HepG2 (cell line): ENCODE measurements around the gene UBE3B. TPM values are rescaled to one million over a fixed set of nuclear protein-coding genes. Genes with fewer than 3 reads are reported as not detected.

Experiments
- ATAC-seq: fragments of 200-7000 bp; cut with Tn5 transposase; 3 replicates; pipeline ENCODE4 v1.9.1; 2020; ENCODE audit warnings: mild to moderate bottlenecking, moderate library complexity
- BruUV-seq: library from RNA; stranded (reverse); fragments of 400-500 nt; replicated peaks from 2 replicates; lab custom pipeline; 2021; lab: Mats Ljungman, UMichigan
- CTCF ChIA-PET: fragments of 300-600 bp; formaldehyde crosslinking; extraction: SDS; loops from one replicate; lab custom pipeline; 2021; ENCODE audit warnings: low total read pairs, inconsistent platforms, low intra/inter-chr PET ratio; lab: Yijun Ruan, JAX
- POLR2A ChIA-PET: fragments of 350-600 bp; sonication (Branson Sonifier 250); formaldehyde crosslinking; loops from one replicate; lab custom pipeline; 2020; ENCODE audit warnings: antibody characterized with exemption, inconsistent platforms; lab: Yijun Ruan, JAX
- DNase-seq: peaks from one replicate; pipeline ENCODE4 v3.0.0-alpha.2; 2015; ENCODE audit warnings: low spot score
- FAIRE-seq: peaks from 3 replicates; lab custom pipeline; 2011; peaks lifted over from hg19 to GRCh38; lab: Jason Lieb, UNC
- H2AFZ ChIP-seq: one replicate; pipeline ENCODE4 v1.6.1; 2011; ENCODE audit warnings: low read length, inconsistent platforms
- H3K27ac ChIP-seq: fragments of 300-600 bp; 3 replicates; pipeline ENCODE4 v1.8.0; 2011; ENCODE audit warnings: mixed run types, mild to moderate bottlenecking, mixed read lengths, low read length, inconsistent platforms; ENCODE audit not compliant: insufficient read depth; ENCODE audit errors: extremely low read length
- H3K27me3 ChIP-seq, 2 experiments: fragments of 200-600 bp in 1 of 2; 2 replicates in 1 of 2; 3 replicates in 1 of 2; pipeline versions ENCODE4 v1.6.0 to v1.8.0; 2011; ENCODE audit warnings: low read length in 2 of 2, mild to moderate bottlenecking in 2 of 2, moderate library complexity in 2 of 2, inconsistent platforms in 1 of 2; ENCODE audit not compliant: insufficient read depth in 2 of 2, control insufficient read depth in 1 of 2
- H3K36me3 ChIP-seq, 2 experiments: fragments of 200-600 bp in 1 of 2; replicated peaks in 1 of 2; 2 replicates in 1 of 2; 3 replicates in 1 of 2; pipeline versions ENCODE4 v1.5.1 to v1.8.0; 2011; ENCODE audit warnings: low read length in 2 of 2, inconsistent platforms in 1 of 2; ENCODE audit not compliant: insufficient read depth in 2 of 2, control insufficient read depth in 1 of 2
- H3K4me1 ChIP-seq: 2 replicates; pipeline ENCODE4 v1.5.1; 2012; ENCODE audit warnings: low read length, inconsistent platforms; ENCODE audit not compliant: insufficient read depth
- H3K4me2 ChIP-seq: 2 replicates; pipeline ENCODE4 v1.6.0; 2011; ENCODE audit warnings: low read depth, low read length, inconsistent platforms
- H3K4me3 ChIP-seq, 3 experiments: fragments of 200-600 bp in 1 of 3; sonication (generic), shearing (Covaris generic) in 1 of 3; replicated peaks in 1 of 3; 2 replicates each; pipeline ENCODE4 v1.5.1; 2011 to 2016; ENCODE audit warnings: low read length in 3 of 3, inconsistent platforms in 2 of 3, low read depth in 2 of 3, mild to moderate bottlenecking in 2 of 3, control low read depth in 1 of 3, mixed read lengths in 1 of 3; ENCODE audit not compliant: insufficient read depth in 1 of 3
- H3K79me2 ChIP-seq: one replicate; pipeline ENCODE4 v1.6.1; 2011; ENCODE audit warnings: low read length, inconsistent platforms; ENCODE audit not compliant: insufficient read depth
- H3K9ac ChIP-seq: 2 replicates; pipeline ENCODE4 v1.6.0; 2011; ENCODE audit warnings: mild to moderate bottlenecking, low read depth, low read length, inconsistent platforms; ENCODE audit not compliant: insufficient read depth
- H3K9me3 ChIP-seq: 2 replicates; pipeline ENCODE4 v1.5.1; 2012; ENCODE audit warnings: mild to moderate bottlenecking, low read length
- H4K20me1 ChIP-seq: 2 replicates; pipeline ENCODE4 v1.6.0; 2011; ENCODE audit warnings: inconsistent platforms, mild to moderate bottlenecking, low read length, moderate library complexity; ENCODE audit not compliant: insufficient read depth
- TP53 ChIP-seq: sonication (generic); formaldehyde crosslinking; conservative IDR thresholded peaks from 2 replicates; pipeline ENCODE4 v1.4.0; 2020; ENCODE audit warnings: missing genetic modification reagents
- ZNF574 ChIP-seq: sonication (generic); formaldehyde crosslinking; IDR thresholded peaks from 2 replicates; pipeline ENCODE4 v1.4.0; 2020; ENCODE audit warnings: missing genetic modification reagents
- WGBS: methylation state at CpG from one replicate; pipeline ENCODE4 v1.1.6; 2017; ENCODE audit warnings: low lambda C conversion rate; 5-methylcytosine and 5-hydroxymethylcytosine counted together
- in situ Hi-C: cut with HindIII; loops from 2 replicates; pipeline ENCODE4 v1.10.0; 2017; ENCODE audit warnings: low pct_unique_long_range_greater_than_20kb; ENCODE audit not compliant: extremely low pct_ligation_motif_present
- intact Hi-C: fragments of 100-400 bp; cut with micrococcal nuclease; formaldehyde crosslinking; loops from one replicate; pipeline ENCODE4 v1.10.0; 2022; ENCODE audit not compliant: unreplicated experiment
- polyA plus RNA-seq, 8 experiments: library from polyadenylated mRNA; depleted of rRNA in 3 of 8; stranded (reverse) in 7 of 8; unstranded in 1 of 8; fragments of >200 nt; fragmentation: Illumina TruSeq in 4 of 8; extraction: Trizol in 4 of 8; gene quantifications; 2 replicates each; pipeline versions ENCODE4 v1.2.1 to v1.2.3, GENCODE V29; 2011 to 2016; ENCODE audit warnings: low read depth in 4 of 8, missing spikeins in 1 of 8, mixed read lengths in 1 of 8; ENCODE audit not compliant: insufficient read depth in 1 of 8
- total RNA-seq, 5 experiments: library from RNA; depleted of rRNA; stranded (reverse); fragments of >200 nt; fragmentation: Illumina TruSeq; extraction: Trizol; gene quantifications; 2 replicates each; pipeline ENCODE4 v1.2.3, GENCODE V29; 2016; ENCODE audit warnings: low read depth in 1 of 5

Gene UBE3B
- total and polyA plus RNA-seq, 2 of the 13 experiments (the other 11 are each of a cell fraction or from before 2014, with no cell fraction given) = 22.7 to 25.3 TPM

GRCh38 chr12:109529691-109530640, 52.5 kb downstream of the UBE3B start:
- FAIRE-seq = no peak
- intact Hi-C loops = no loop called here

GRCh38 chr12:109531411-109531810, 54.0 kb downstream of the UBE3B start:
- H3K27me3 ChIP-seq = no peaks in the 10 kb centered on the region
- H3K4me3 ChIP-seq = no peak overlapping the region
- H3K9ac ChIP-seq = no peak overlapping the region
- no peaks in the 10 kb centered on the region for H3K79me2 ChIP-seq
- H3K4me2 ChIP-seq = no peak overlapping the region
- no peak overlapping the region for H2AFZ ChIP-seq
- no peaks in the 10 kb centered on the region for H4K20me1 ChIP-seq
- no peak overlapping the region for H3K27ac ChIP-seq
- WGBS = no CpG with 5 or more reads among the region's 2 CpGs
- intact Hi-C loops = no loop called here
- no peak for DNase-seq
- ATAC-seq = no peak
- no TSS peak for BruUV-seq
- FAIRE-seq = no peak
- ChIA-PET POLR2A (no interaction called here), CTCF (no interaction called here)
- peaks cover 7 to 11% of the 10 kb centered on the region in 2 experiments; a peak in 3 of 5 replicates for H3K36me3 ChIP-seq
- H3K9me3 ChIP-seq = no peaks in the 10 kb centered on the region
- in situ Hi-C loops = no loop called here
- H3K4me1 ChIP-seq = peaks cover 16% of the 10 kb centered on the region
- TF ChIP-seq ZNF574 (CRISPR knock-in tag) = no peak

More at GRCh38 chr12:109529691-109530640, 52.5 kb downstream of the UBE3B start:
- 91% methylated on average over 19 of the region's 19 CpGs for WGBS
- BruUV-seq = no TSS peak
- Histone ChIP-seq H3K4me3 (no peak overlapping the region), H3K4me1 (peaks cover 16% of the 10 kb centered on the region), H3K27me3 (no peaks in the 10 kb centered on the region), H3K9ac (no peak overlapping the region), H3K36me3 (peaks cover 8 to 16% of the 10 kb centered on the region in 2 experiments; a peak in 4 of 5 replicates), H2AFZ (no peak overlapping the region), H3K4me2 (no peak overlapping the region), H3K9me3 (no peaks in the 10 kb centered on the region), H4K20me1 (no peaks in the 10 kb centered on the region), H3K79me2 (no peaks in the 10 kb centered on the region), H3K27ac (no peak overlapping the region)
- CTCF ChIA-PET = no interaction called here
- ATAC-seq = no peak
- TF ChIP-seq TP53 (CRISPR knock-in tag) = no peak
- POLR2A ChIA-PET = no interaction called here
- in situ Hi-C loops = no loop called here
- DNase-seq = no peak
